ENCODE results near the gene FBXO36. TPM values are rescaled to one million over a fixed set of nuclear protein-coding genes. Genes with fewer than 3 reads are reported as not detected.

Gene FBXO36
- polyA plus RNA-seq, 1 experiment = 2.4 TPM

GRCh38 chr2:230043025-230043424 is 120.7 kb downstream of the FBXO36 start:
- H3K27me3 ChIP-seq (ENCODE audit: control insufficient read depth, insufficient read depth, low read length) = no peaks in the 10 kb centered on the region
- no peak for DNase-seq (ENCODE audit: low read depth)
- no peak overlapping the region for H3K4me3 ChIP-seq (ENCODE audit: low read depth, low read length)
- no peaks in the 10 kb centered on the region for H3K36me3 ChIP-seq (ENCODE audit: control insufficient read depth, insufficient read depth, low read length)
- TF ChIP-seq, protein P1, sequence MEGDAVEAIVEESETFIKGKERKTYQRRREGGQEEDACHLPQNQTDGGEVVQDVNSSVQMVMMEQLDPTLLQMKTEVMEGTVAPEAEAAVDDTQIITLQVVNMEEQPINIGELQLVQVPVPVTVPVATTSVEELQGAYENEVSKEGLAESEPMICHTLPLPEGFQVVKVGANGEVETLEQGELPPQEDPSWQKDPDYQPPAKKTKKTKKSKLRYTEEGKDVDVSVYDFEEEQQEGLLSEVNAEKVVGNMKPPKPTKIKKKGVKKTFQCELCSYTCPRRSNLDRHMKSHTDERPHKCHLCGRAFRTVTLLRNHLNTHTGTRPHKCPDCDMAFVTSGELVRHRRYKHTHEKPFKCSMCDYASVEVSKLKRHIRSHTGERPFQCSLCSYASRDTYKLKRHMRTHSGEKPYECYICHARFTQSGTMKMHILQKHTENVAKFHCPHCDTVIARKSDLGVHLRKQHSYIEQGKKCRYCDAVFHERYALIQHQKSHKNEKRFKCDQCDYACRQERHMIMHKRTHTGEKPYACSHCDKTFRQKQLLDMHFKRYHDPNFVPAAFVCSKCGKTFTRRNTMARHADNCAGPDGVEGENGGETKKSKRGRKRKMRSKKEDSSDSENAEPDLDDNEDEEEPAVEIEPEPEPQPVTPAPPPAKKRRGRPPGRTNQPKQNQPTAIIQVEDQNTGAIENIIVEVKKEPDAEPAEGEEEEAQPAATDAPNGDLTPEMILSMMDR (IDR thresholded peaks at IDR 0.05; ENCODE audit: insufficient read depth, low read depth, low read length) = no peak
- POLR2A ChIA-PET = no interaction called here
- CTCF ChIA-PET = interaction anchor here (0.6 kb wide), 1 partner anchor 1438 kb away, joined by 3 read pairs; no protein-coding TSS in a partner anchor

GRCh38 chr2:230043461-230043860 is 121.2 kb downstream of the FBXO36 start:
- POLR2A ChIA-PET = no interaction called here
- TF ChIP-seq, protein P1 (IDR thresholded peaks at IDR 0.05; ENCODE audit: insufficient read depth, low read depth, low read length) = no peak
- no peaks in the 10 kb centered on the region for H3K36me3 ChIP-seq (ENCODE audit: control insufficient read depth, insufficient read depth, low read length)
- CTCF ChIA-PET = interaction anchor here (0.6 kb wide), 1 partner anchor 1437 kb away, joined by 3 read pairs; no protein-coding TSS in a partner anchor
- no peak overlapping the region for H3K4me3 ChIP-seq (ENCODE audit: low read depth, low read length)
- no peak for DNase-seq (ENCODE audit: low read depth)
- H3K27me3 ChIP-seq (ENCODE audit: control insufficient read depth, insufficient read depth, low read length) = no peaks in the 10 kb centered on the region

DNA sequence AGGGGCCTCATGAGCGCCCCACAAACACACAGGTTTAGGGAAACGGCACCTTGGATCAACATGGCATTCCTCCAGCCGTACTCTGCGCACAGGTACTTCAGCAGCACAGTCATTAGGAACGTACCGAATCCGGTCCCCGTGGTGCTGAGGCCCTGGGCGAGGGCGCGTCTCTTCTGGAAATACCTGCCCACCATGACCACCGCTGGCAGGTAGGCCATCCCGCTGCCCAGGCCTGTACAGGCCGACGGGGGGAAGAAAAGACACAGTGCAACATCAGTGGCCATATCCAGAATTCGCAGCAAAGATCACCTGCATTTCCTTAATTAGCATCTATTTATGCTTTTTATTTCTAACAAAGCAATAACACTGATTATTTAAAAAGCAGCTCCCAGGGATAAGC is 124.2 kb downstream of the FBXO36 start:
- DNase-seq (ENCODE audit: low read depth) = no peak
- ChIA-PET POLR2A (no interaction called here), CTCF (interaction anchor here (1.9 kb wide), 1 partner anchor 20 kb away, joined by 11 read pairs; no protein-coding TSS in a partner anchor)
- Histone ChIP-seq H3K36me3 (ENCODE audit: control insufficient read depth, insufficient read depth, low read length) (no peaks in the 10 kb centered on the region), H3K4me3 (ENCODE audit: low read depth, low read length) (no peak overlapping the region), H3K27me3 (ENCODE audit: control insufficient read depth, insufficient read depth, low read length) (no peaks in the 10 kb centered on the region)
- TF ChIP-seq, protein P1 (IDR thresholded peaks at IDR 0.05; ENCODE audit: insufficient read depth, low read depth, low read length) = no peak

- ChIA-PET POLR2A (no interaction called here), CTCF (interaction anchor here (1.9 kb wide), 1 partner anchor 19 kb away, joined by 11 read pairs; no protein-coding TSS in a partner anchor)
- DNase-seq (ENCODE audit: low read depth) = no peak
- H3K27me3 ChIP-seq (ENCODE audit: control insufficient read depth, insufficient read depth, low read length) = no peaks in the 10 kb centered on the region
- no peak overlapping the region for H3K4me3 ChIP-seq (ENCODE audit: low read depth, low read length)
- TF ChIP-seq, protein P1 (IDR thresholded peaks at IDR 0.05; ENCODE audit: insufficient read depth, low read depth, low read length) = no peak
- no peaks in the 10 kb centered on the region for H3K36me3 ChIP-seq (ENCODE audit: control insufficient read depth, insufficient read depth, low read length)
Observed at GRCh38 chr2:230048010-230048671, 125.8 kb downstream of the FBXO36 start.

- H3K36me3 ChIP-seq (ENCODE audit: control insufficient read depth, insufficient read depth, low read length) = no peaks in the 10 kb centered on the region
- TF ChIP-seq, protein P1 (IDR thresholded peaks at IDR 0.05; ENCODE audit: insufficient read depth, low read depth, low read length) = no peak
- DNase-seq (ENCODE audit: low read depth) = no peak
- H3K4me3 ChIP-seq (ENCODE audit: low read depth, low read length) = no peak overlapping the region
- ChIA-PET POLR2A (interaction anchor here (1.1 kb wide), 1 partner anchor 9 kb away, joined by 3 read pairs; no protein-coding TSS in a partner anchor), CTCF (interaction anchor here (0.7 to 2.1 kb wide), 4 partner anchors 10 to 109 kb away, joined by 3 to 11 read pairs (median 4); no protein-coding TSS in a partner anchor)
- H3K27me3 ChIP-seq (ENCODE audit: control insufficient read depth, insufficient read depth, low read length) = no peaks in the 10 kb centered on the region
Observed at GRCh38 chr2:230050136-230050535, 127.8 kb downstream of the FBXO36 start.

Data from BJ (cell line).